Activated CD8-positive, alpha-beta memory T cell treated with anti-CD3 and anti-CD28 coated beads, Interleukin-2, amount 50 U/mL, for 24 hours (primary cell): ENCODE measurements around the gene NDUFA8.

ENCODE experiments used
- DNase-seq: peaks from one replicate; pipeline ENCODE4 v3.0.0-alpha.2; 2020; ENCODE audit errors: extremely low read depth

Gene NDUFA8

DNA sequence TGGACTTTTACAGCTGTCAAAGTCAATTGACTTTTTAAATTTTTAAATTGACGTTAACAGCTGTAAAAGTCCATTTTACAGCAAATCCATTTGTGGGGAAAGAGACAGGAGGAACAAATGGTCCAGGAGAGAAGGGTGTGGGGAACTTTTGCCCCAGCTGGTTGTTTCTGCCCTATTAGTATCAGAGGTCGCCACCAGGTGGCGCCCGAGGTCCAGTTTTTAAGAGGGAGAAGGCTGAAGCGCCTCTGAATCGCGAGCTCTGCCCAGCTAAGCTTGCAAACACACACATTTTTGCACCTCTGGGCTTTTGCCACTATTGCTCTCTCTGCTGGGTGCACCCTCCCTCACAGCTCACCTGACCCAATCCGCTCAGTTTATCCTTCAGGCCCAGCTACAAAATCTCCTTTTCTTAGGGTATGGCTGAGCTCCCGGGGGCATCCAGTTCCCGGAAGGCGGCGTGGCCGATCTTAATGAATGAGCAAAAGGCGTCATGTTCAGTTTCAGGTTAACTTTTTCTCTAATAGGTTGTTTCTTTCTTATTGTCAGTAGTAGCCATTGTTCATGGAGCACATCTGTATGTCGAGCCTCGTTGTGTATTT lies 60.2 kb downstream of the NDUFA8 start:
- peak; percentile 49 for DNase-seq

DNA sequence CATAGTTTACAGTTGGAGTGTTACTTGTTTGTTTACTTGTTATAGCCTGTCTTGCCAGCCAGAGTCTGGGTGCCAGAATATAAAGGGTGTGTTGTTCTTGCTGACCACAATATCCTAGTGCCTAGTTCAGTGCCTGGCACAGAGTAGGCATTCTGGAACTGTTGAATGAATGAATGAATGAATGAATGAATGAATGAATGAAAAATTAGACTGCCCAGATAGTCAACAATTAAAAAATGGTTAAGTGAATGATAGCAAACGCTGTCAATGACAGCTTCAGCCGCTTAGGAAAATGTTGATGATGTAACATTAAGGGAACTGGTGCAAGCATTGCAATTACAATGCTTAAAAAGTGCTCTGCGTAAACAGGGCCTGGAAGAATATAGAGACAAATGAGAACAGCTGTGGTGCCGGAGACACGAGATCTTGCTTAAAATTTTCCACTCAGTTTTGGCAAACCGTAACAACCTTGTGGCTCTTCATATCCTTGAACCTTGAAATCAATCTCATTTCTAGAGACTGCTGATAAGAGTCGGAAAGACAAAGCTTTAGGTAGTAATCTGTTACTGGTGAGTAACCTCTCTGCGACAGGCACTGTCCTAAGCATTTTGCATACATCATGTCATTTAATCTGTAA lies 61.8 kb downstream of the NDUFA8 start:
- no peak for DNase-seq

- no peak for DNase-seq
Observed at GRCh38 chr9:122096620-122097415, 62.8 kb downstream of the NDUFA8 start.

DNA sequence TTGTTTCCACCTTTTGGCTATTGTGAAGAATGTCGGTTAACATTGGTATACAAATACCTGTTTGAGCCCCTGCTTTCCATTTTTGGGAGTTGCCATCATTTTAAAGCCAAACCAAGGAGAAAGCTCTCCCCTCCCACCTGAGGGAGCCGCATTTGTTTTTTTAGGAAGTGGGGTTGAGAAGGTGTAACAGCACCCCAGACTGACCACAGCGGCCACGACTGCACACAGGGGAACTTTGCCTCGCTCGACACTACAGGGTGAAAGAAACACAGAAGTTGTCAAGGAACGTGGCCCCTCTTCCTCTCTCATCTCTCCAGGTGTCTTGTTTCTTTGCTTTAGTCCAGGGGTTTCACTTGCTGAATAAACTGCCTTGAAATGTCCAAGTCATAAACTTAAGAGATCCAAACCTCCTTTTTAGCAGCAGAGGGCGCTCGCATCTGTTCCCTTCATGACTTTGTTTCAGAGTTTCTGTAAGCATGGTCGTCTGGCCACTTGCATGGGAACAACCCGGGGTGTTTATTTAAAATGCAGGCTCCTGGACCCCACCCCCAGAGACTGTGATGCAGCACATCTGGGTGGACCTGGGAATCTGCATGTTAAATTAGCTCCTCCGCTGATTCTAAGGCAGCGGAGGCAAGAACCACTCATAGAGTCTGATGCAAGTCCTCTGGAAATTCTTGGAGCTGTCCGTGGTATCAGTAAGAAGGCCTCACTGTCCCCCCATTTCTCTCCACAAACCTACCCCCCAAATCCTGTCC lies 64.4 kb downstream of the NDUFA8 start:
- no peak for DNase-seq
